ENCODE measurements around the gene AGBL3.

GRCh38 chr7:135183478-135183877, 197.2 kb downstream of the AGBL3 start:
- TF ChIP-seq CTCF (IDR thresholded peaks at IDR 0.05; ENCODE audit: low read depth, low read length, poor library complexity, severe bottlenecking) (no peak), EZH2phosphoT487 (IDR thresholded peaks at IDR 0.05; ENCODE audit: borderline replicate concordance, low read length) (no peak)

Data from DOHH2 (cell line).